ENCODE measurements around the gene USP20.

- TF ChIP-seq BACH2 (CRISPR knock-in tag; IDR thresholded peaks at IDR 0.05; ENCODE audit: borderline replicate concordance) (no peak), ZNF70 (CRISPR knock-in tag; IDR thresholded peaks at IDR 0.05) (no peak), ZFP30 (CRISPR knock-in tag; IDR thresholded peaks at IDR 0.05) (no peak), CREB5 (CRISPR knock-in tag; IDR thresholded peaks at IDR 0.05; ENCODE audit: low read depth) (no peak), PATZ1 (CRISPR knock-in tag; IDR thresholded peaks at IDR 0.05; ENCODE audit: borderline replicate concordance) (no peak), TCF4 (CRISPR knock-in tag; IDR thresholded peaks at IDR 0.05; ENCODE audit: borderline replicate concordance) (no peak)
Measured at GRCh38 chr9:129879991-129880653, 44.9 kb downstream of the USP20 start.
